H9 (cell line): ENCODE data around the gene UMAD1. TPM values are rescaled to one million over a fixed set of nuclear protein-coding genes. Genes with fewer than 3 reads are reported as not detected.

ENCODE experiments used
- DNase-seq: peaks from one replicate; pipeline ENCODE4 v3.0.0-alpha.2; 2017
- H2AFZ ChIP-seq: one replicate; pipeline ENCODE4 v1.6.1; 2013; ENCODE audit warnings: mild to moderate bottlenecking, low read length, control low read depth, moderate library complexity
- H2AK5ac ChIP-seq: 2 replicates; pipeline ENCODE4 v1.6.1; 2013; ENCODE audit warnings: low read length, control low read depth, mixed read lengths; ENCODE audit not compliant: insufficient read length
- H2BK120ac ChIP-seq: one replicate; pipeline ENCODE4 v1.6.1; 2013; ENCODE audit warnings: low read depth, mild to moderate bottlenecking, low read length, control low read depth, inconsistent platforms; ENCODE audit not compliant: poor library complexity, severe bottlenecking
- H2BK12ac ChIP-seq: 2 replicates; pipeline ENCODE4 v1.6.1; 2013; ENCODE audit warnings: low read length, control low read depth, mixed read lengths, low read depth; ENCODE audit not compliant: insufficient read length
- H2BK15ac ChIP-seq: 2 replicates; pipeline ENCODE4 v1.6.1; 2013; ENCODE audit warnings: low read depth, low read length, control low read depth
- H2BK20ac ChIP-seq: one replicate; pipeline ENCODE4 v1.6.1; 2013; ENCODE audit warnings: low read depth, mild to moderate bottlenecking, low read length, control low read depth, inconsistent platforms; ENCODE audit not compliant: poor library complexity, severe bottlenecking
- H2BK5ac ChIP-seq: 2 replicates; pipeline ENCODE4 v1.6.1; 2013; ENCODE audit warnings: low read length, control low read depth, mixed read lengths; ENCODE audit not compliant: insufficient read length
- H3K14ac ChIP-seq: 2 replicates; pipeline ENCODE4 v1.6.1; 2013; ENCODE audit warnings: low read length, control low read depth; ENCODE audit not compliant: insufficient read depth
- H3K18ac ChIP-seq: 2 replicates; pipeline ENCODE4 v1.6.1; 2013; ENCODE audit warnings: low read depth, mild to moderate bottlenecking, mixed read lengths, low read length, control low read depth; ENCODE audit not compliant: insufficient read length
- H3K23ac ChIP-seq: 2 replicates; pipeline ENCODE4 v1.6.1; 2013; ENCODE audit warnings: low read length, control low read depth, mixed read lengths, low read depth; ENCODE audit not compliant: insufficient read length
- H3K23me2 ChIP-seq: 2 replicates; pipeline ENCODE4 v1.6.1; 2013; ENCODE audit warnings: low read depth, mild to moderate bottlenecking, mixed read lengths, low read length, control low read depth; ENCODE audit not compliant: insufficient read length, poor library complexity, severe bottlenecking
- H3K27ac ChIP-seq: 2 replicates; pipeline ENCODE4 v1.5.1; 2013; ENCODE audit warnings: low read length, control low read depth, mixed read lengths, low read depth; ENCODE audit not compliant: insufficient read length
- H3K27me3 ChIP-seq: 2 replicates; pipeline ENCODE4 v1.6.1; 2013; ENCODE audit warnings: low read length, control low read depth, inconsistent platforms; ENCODE audit not compliant: insufficient read depth
- H3K4ac ChIP-seq: 2 replicates; pipeline ENCODE4 v1.6.1; 2013; ENCODE audit warnings: low read depth, mild to moderate bottlenecking, control low read depth, inconsistent platforms, low read length, moderate library complexity
- H3K4me1 ChIP-seq: 2 replicates; pipeline ENCODE4 v1.6.1; 2013; ENCODE audit warnings: low read length, control low read depth, inconsistent platforms; ENCODE audit not compliant: insufficient read depth
- H3K4me2 ChIP-seq: 2 replicates; pipeline ENCODE4 v1.6.1; 2013; ENCODE audit warnings: low read length, control low read depth, mixed read lengths; ENCODE audit not compliant: insufficient read length, insufficient read depth
- H3K56ac ChIP-seq: 2 replicates; pipeline ENCODE4 v1.6.1; 2013; ENCODE audit warnings: low read depth, mild to moderate bottlenecking, mixed read lengths, low read length, control low read depth; ENCODE audit not compliant: insufficient read length
- H3K79me1 ChIP-seq: 2 replicates; pipeline ENCODE4 v1.6.1; 2013; ENCODE audit warnings: low read depth, mild to moderate bottlenecking, moderate library complexity, low read length, control low read depth, inconsistent platforms; ENCODE audit not compliant: insufficient read depth, poor library complexity, severe bottlenecking
- H3K79me2 ChIP-seq: 2 replicates; pipeline ENCODE4 v1.6.1; 2013; ENCODE audit warnings: low read length, control low read depth, inconsistent platforms; ENCODE audit not compliant: insufficient read depth
- H3K9ac ChIP-seq: 2 replicates; pipeline ENCODE4 v1.6.1; 2013; ENCODE audit warnings: low read length, control low read depth, mixed read lengths; ENCODE audit not compliant: insufficient read length; ENCODE audit errors: extremely low read depth
- H3K9me3 ChIP-seq: one replicate; pipeline ENCODE4 v1.6.1; 2013; ENCODE audit warnings: low read depth, low read length, inconsistent platforms; ENCODE audit not compliant: control insufficient read depth
- H3T11ph ChIP-seq: one replicate; pipeline ENCODE4 v1.6.1; 2013; ENCODE audit warnings: mild to moderate bottlenecking, low read length, control low read depth, inconsistent platforms
- H4K20me1 ChIP-seq: one replicate; pipeline ENCODE4 v1.6.1; 2013; ENCODE audit not compliant: control insufficient read depth, insufficient read length, insufficient read depth
- H4K5ac ChIP-seq: 2 replicates; pipeline ENCODE4 v1.6.1; 2013; ENCODE audit warnings: low read depth, mild to moderate bottlenecking, mixed read lengths, low read length, control low read depth; ENCODE audit not compliant: insufficient read length
- H4K8ac ChIP-seq: replicated peaks from 2 replicates; pipeline ENCODE4 v1.6.1; 2013; ENCODE audit warnings: low read length, control low read depth, mixed read lengths, low read depth; ENCODE audit not compliant: insufficient read length
- H4K91ac ChIP-seq: 2 replicates; pipeline ENCODE4 v1.6.1; 2013; ENCODE audit warnings: low read depth, mild to moderate bottlenecking, moderate library complexity, mixed read lengths, low read length, control low read depth; ENCODE audit not compliant: insufficient read length
- H3K27ac Mint-ChIP-seq, 3 experiments: 2 replicates in 2 of 3; 3 replicates in 1 of 3; pipeline ENCODE4 v1.8.0; 2020 to 2021; ENCODE audit warnings: mixed read lengths in 3 of 3, mild to moderate bottlenecking in 1 of 3, moderate library complexity in 1 of 3
- H3K27me3 Mint-ChIP-seq: 2 replicates; pipeline ENCODE4 v1.8.0; 2021; ENCODE audit warnings: low read depth, mild to moderate bottlenecking, moderate library complexity, mixed read lengths
- H3K36me3 Mint-ChIP-seq, 3 experiments: 2 replicates in 2 of 3; 3 replicates in 1 of 3; pipeline ENCODE4 v1.8.0; 2020 to 2021; ENCODE audit warnings: low read depth in 3 of 3, mixed read lengths in 3 of 3; ENCODE audit not compliant: insufficient read depth in 1 of 3
- H3K4me1 Mint-ChIP-seq, 2 experiments: 2 replicates each; pipeline ENCODE4 v1.8.0; 2020; ENCODE audit warnings: mixed read lengths in 2 of 2
- H3K4me3 Mint-ChIP-seq, 2 experiments: 2 replicates in 1 of 2; 3 replicates in 1 of 2; pipeline ENCODE4 v1.8.0; 2020 to 2021; ENCODE audit warnings: mild to moderate bottlenecking in 2 of 2, mixed read lengths in 2 of 2, moderate library complexity in 1 of 2
- H3K9me3 Mint-ChIP-seq, 2 experiments: 2 replicates in 1 of 2; 3 replicates in 1 of 2; pipeline ENCODE4 v1.8.0; 2020; ENCODE audit warnings: mild to moderate bottlenecking in 2 of 2, mixed read lengths in 2 of 2, moderate library complexity in 1 of 2
- WGBS: extraction: QIAGEN DNeasy Blood & Tissue Kit; methylation state at CpG from one replicate; pipeline ENCODE4 v1.1.7; 2013; ENCODE audit warnings: missing lambda C conversion rate, low lambda C conversion rate, mixed read lengths; ENCODE audit not compliant: insufficient read length; ENCODE audit errors: extremely low coverage; 5-methylcytosine and 5-hydroxymethylcytosine counted together
- total RNA-seq: library from RNA; stranded (reverse); gene quantifications from 2 replicates; pipeline ENCODE4 v1.2.1, GENCODE V29; 2021
- TF ChIP-seq, protein P1 (sequence below): fragments of 200-600 bp; sonication (generic); conservative IDR thresholded peaks from 3 replicates; pipeline ENCODE4 v1.8.0; 2021; ENCODE audit warnings: antibody characterized with exemption, mild to moderate bottlenecking

Gene UMAD1
- total RNA-seq, 1 experiment from 2014 or later, result 8.9 TPM

DNA sequence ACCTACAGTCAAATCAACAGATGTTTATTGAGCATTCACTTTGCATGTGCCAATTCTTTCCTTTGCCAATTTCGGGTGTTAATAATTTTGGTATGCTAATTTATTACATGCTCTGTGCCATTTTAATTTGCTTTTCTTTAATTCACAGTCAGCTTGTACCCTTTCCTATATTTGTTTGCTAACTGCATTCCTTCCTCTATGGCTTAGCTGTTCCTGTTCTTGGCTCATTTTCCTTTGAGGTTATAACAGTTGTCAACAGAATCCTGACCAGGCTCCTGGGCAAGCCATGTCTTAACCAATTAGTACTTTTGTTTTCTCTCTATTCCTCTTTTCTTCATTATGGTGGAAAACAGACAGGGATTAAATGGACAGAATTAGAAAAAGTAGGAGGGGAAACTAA lies 151.5 kb downstream of the UMAD1 start:
- H4K91ac ChIP-seq, result no peak overlapping the region
- H3K27me3 Mint-ChIP-seq, result no peaks in the 10 kb centered on the region
- peak overlapping the region in 1 of 3 experiments; percentile 5; a peak in 3 of 7 replicates for H3K27ac Mint-ChIP-seq
- H2BK15ac ChIP-seq, result no peak overlapping the region
- no peak overlapping the region for H2BK20ac ChIP-seq
- no peaks in the 10 kb centered on the region for H3K27me3 ChIP-seq
- no peak overlapping the region for H3K23ac ChIP-seq
- no peak overlapping the region for H3K4me3 Mint-ChIP-seq
- no peak overlapping the region for H2AK5ac ChIP-seq
- no peaks in the 10 kb centered on the region for H3K9me3 ChIP-seq
- H2BK12ac ChIP-seq, result no peak overlapping the region
- H3K18ac ChIP-seq, result no peak overlapping the region
- peaks cover 9 to 14% (median 10%) of the 10 kb centered on the region in 3 experiments; a peak in 6 of 7 replicates for H3K36me3 Mint-ChIP-seq
- H3K9ac ChIP-seq, result no peak overlapping the region
- H2AFZ ChIP-seq, result no peak overlapping the region
- H3K27ac ChIP-seq, result no peak overlapping the region
- peaks cover 41 to 49% of the 10 kb centered on the region in 2 experiments for H3K4me1 Mint-ChIP-seq
- H4K20me1 ChIP-seq, result no peaks in the 10 kb centered on the region
- no peak overlapping the region for H3K14ac ChIP-seq
- no peak overlapping the region for H3K4me2 ChIP-seq
- no peaks in the 10 kb centered on the region for H3K79me1 ChIP-seq
- H3T11ph ChIP-seq, result no peak overlapping the region
- WGBS, result no CpG with 5 or more reads among the region's 1 CpG
- H4K8ac ChIP-seq, result no peak overlapping the region
- no peak overlapping the region for H3K4ac ChIP-seq
- no peaks in the 10 kb centered on the region for H3K79me2 ChIP-seq
- no peak overlapping the region for H2BK5ac ChIP-seq
- no peak overlapping the region for H4K5ac ChIP-seq
- H3K9me3 Mint-ChIP-seq, result peaks cover 7% of the 10 kb centered on the region in 2 experiments; a peak in 4 of 5 replicates
- no peak overlapping the region for H2BK120ac ChIP-seq
- no peak for DNase-seq
- H3K23me2 ChIP-seq, result no peaks in the 10 kb centered on the region
- H3K4me1 ChIP-seq, result peaks cover 9% of the 10 kb centered on the region; the same call in 1 of the 2 replicates
- no peak overlapping the region for H3K56ac ChIP-seq
- TF ChIP-seq, protein P1, sequence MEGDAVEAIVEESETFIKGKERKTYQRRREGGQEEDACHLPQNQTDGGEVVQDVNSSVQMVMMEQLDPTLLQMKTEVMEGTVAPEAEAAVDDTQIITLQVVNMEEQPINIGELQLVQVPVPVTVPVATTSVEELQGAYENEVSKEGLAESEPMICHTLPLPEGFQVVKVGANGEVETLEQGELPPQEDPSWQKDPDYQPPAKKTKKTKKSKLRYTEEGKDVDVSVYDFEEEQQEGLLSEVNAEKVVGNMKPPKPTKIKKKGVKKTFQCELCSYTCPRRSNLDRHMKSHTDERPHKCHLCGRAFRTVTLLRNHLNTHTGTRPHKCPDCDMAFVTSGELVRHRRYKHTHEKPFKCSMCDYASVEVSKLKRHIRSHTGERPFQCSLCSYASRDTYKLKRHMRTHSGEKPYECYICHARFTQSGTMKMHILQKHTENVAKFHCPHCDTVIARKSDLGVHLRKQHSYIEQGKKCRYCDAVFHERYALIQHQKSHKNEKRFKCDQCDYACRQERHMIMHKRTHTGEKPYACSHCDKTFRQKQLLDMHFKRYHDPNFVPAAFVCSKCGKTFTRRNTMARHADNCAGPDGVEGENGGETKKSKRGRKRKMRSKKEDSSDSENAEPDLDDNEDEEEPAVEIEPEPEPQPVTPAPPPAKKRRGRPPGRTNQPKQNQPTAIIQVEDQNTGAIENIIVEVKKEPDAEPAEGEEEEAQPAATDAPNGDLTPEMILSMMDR, result no peak
